ENCODE results near the gene SPINK1. TPM values are rescaled to one million over a fixed set of nuclear protein-coding genes. Genes with fewer than 3 reads are reported as not detected.

Gene SPINK1
- total and polyA plus RNA-seq, 2 experiments from 2014 or later, result 0.82 TPM; not detected in 1

DNA sequence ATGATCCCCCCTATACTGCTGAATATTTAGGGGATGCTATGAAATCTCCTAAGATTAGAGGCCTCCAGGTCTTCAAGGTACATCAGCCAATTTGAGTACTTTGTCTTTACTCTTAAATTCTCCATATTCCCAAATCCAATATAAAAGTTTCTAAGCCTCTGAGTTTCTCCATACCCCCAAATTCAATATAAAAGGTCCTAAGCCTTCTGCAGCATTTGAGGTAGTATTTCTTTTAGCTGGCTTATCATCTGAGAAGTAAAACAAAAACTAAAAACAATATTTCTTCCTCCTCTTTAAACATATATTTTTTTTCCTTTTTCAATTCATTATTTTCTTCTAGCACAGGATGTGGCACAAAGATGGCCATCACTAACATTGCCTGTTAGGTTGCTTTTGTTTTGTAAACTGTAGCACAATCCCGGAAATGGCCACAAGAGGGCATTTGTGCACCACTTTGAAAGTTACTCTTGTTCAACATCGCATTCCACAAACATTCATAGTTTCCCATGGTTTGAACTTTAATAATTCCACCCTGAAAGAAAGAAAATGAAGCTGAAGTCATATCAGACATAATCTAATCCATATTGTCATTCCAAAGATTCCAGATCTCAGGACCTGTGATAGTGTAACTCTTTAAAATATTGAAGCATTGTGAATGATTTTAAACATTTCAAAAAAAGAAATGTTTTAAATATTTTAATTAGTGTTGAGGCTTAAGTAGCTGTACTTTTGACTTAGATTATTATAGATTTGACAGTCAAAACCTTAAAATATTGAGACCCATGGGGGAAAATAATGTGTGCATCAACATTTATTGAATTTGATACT, 26.0 kb upstream of the SPINK1 start (continued):
- TF ChIP-seq EZH2 (IDR thresholded peaks at IDR 0.05; ENCODE audit: low read depth, unreplicated experiment) (no peak), ZNF331 (CRISPR knock-in tag; IDR thresholded peaks at IDR 0.05; ENCODE audit: low read depth) (no peak)

DNA sequence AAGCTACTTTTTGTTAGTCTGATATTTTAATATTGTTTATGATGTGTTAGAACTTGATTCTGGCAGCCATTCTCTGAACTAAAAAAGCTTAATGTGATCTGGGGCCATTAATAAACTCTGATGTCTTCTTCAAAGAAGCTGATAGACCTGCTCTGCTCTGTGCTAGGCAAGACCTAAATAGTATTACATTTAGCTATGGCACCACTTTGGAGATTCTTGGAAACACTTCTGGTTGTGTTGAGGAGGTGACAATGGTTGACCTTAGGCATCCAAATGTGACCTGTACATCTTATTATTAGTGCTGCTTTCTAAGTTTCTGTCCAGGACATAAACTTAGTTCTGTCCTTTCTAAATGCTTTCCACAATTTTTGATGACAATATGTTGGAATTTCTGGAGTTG, 25.3 kb upstream of the SPINK1 start:
- peaks cover 12% of the 10 kb centered on the region; the same call in 1 of the 2 replicates for H3F3A ChIP-seq (replicated peaks; ENCODE audit: low read depth)

DNA sequence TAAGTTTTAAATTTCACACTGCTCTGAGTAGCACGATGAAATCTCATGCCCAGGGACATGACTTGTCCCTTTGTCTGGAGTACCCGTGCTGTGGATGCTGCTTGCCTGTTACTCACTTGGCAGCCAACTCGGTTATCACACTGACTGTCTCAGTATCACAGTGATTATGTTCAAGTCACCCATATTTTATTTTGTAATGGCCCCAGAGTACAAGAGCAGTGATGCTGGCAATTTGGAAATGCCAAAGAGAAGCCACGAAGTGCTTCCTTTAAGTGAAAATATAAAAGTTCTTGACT, 24.3 kb upstream of the SPINK1 start:
- no peak for DNase-seq (ENCODE audit: low spot score)
- Mint-ChIP-seq H3K36me3 (ENCODE audit: low read depth) (no peaks in the 10 kb centered on the region), H3K9me3 (no peaks in the 10 kb centered on the region), H3K4me1 (peaks cover 39% of the 10 kb centered on the region), H3K27me3 (ENCODE audit: insufficient read depth, low read depth, poor library complexity) (peaks cover 2% of the 10 kb centered on the region), H3K27ac (no peak overlapping the region), H3K4me3 (no peak overlapping the region)
- no peak overlapping the region for H3K4me2 ChIP-seq
- no peaks in the 10 kb centered on the region for H4K20me1 ChIP-seq (replicated peaks; ENCODE audit: insufficient read depth)
- H3K27me3 ChIP-seq (ENCODE audit: insufficient read depth), result no peaks in the 10 kb centered on the region
- H3K9me2 ChIP-seq (ENCODE audit: insufficient read depth), result peaks cover 5% of the 10 kb centered on the region; the same call in 1 of the 2 replicates
- H3K36me3 ChIP-seq (ENCODE audit: insufficient read depth), result no peaks in the 10 kb centered on the region
- H3K4me1 ChIP-seq (ENCODE audit: insufficient read depth), result peaks cover 29% of the 10 kb centered on the region
- H3K4me3 ChIP-seq, result no peak overlapping the region
- ATAC-seq, result no peak
- H3F3A ChIP-seq (replicated peaks; ENCODE audit: low read depth), result peaks cover 3% of the 10 kb centered on the region; the same call in 1 of the 2 replicates
- H3K79me2 ChIP-seq (replicated peaks; ENCODE audit: insufficient read depth), result no peaks in the 10 kb centered on the region
- no peak overlapping the region for H3K27ac ChIP-seq (ENCODE audit: low read depth)
- no peak overlapping the region for H2AFZ ChIP-seq
- 0 out of 2 replicates have a peak, but pooled peaks have one; percentile 10 for TF ChIP-seq POLR2AphosphoS5 (IDR thresholded peaks at IDR 0.05; ENCODE audit: low read depth)
- TF ChIP-seq EZH2phosphoT487 (IDR thresholded peaks at IDR 0.05; ENCODE audit: unreplicated experiment), result no peak

More for the DNA sequence above, 25.3 kb upstream of the SPINK1 start:
- Histone ChIP-seq H3K4me2 (no peak overlapping the region), H3K27me3 (ENCODE audit: insufficient read depth) (no peaks in the 10 kb centered on the region), H3K4me1 (ENCODE audit: insufficient read depth) (peaks cover 40% of the 10 kb centered on the region), H3K9me2 (ENCODE audit: insufficient read depth) (peaks cover 5% of the 10 kb centered on the region; the same call in 1 of the 2 replicates), H4K20me1 (replicated peaks; ENCODE audit: insufficient read depth) (no peaks in the 10 kb centered on the region), H3K4me3 (no peak overlapping the region), H3K79me2 (replicated peaks; ENCODE audit: insufficient read depth) (no peaks in the 10 kb centered on the region), H3K27ac (ENCODE audit: low read depth) (no peak overlapping the region), H3K36me3 (ENCODE audit: insufficient read depth) (no peaks in the 10 kb centered on the region; the same call in 1 of the 2 replicates), H2AFZ (no peak overlapping the region)
- peaks cover 48% of the 10 kb centered on the region for H3K4me1 Mint-ChIP-seq
- peaks cover 2% of the 10 kb centered on the region for H3K27me3 Mint-ChIP-seq (ENCODE audit: insufficient read depth, low read depth, poor library complexity)
- no peak overlapping the region for H3K27ac Mint-ChIP-seq
- peak; percentile 61 for TF ChIP-seq POLR2AphosphoS5 (IDR thresholded peaks at IDR 0.05; ENCODE audit: low read depth)
- TF ChIP-seq, protein P1, sequence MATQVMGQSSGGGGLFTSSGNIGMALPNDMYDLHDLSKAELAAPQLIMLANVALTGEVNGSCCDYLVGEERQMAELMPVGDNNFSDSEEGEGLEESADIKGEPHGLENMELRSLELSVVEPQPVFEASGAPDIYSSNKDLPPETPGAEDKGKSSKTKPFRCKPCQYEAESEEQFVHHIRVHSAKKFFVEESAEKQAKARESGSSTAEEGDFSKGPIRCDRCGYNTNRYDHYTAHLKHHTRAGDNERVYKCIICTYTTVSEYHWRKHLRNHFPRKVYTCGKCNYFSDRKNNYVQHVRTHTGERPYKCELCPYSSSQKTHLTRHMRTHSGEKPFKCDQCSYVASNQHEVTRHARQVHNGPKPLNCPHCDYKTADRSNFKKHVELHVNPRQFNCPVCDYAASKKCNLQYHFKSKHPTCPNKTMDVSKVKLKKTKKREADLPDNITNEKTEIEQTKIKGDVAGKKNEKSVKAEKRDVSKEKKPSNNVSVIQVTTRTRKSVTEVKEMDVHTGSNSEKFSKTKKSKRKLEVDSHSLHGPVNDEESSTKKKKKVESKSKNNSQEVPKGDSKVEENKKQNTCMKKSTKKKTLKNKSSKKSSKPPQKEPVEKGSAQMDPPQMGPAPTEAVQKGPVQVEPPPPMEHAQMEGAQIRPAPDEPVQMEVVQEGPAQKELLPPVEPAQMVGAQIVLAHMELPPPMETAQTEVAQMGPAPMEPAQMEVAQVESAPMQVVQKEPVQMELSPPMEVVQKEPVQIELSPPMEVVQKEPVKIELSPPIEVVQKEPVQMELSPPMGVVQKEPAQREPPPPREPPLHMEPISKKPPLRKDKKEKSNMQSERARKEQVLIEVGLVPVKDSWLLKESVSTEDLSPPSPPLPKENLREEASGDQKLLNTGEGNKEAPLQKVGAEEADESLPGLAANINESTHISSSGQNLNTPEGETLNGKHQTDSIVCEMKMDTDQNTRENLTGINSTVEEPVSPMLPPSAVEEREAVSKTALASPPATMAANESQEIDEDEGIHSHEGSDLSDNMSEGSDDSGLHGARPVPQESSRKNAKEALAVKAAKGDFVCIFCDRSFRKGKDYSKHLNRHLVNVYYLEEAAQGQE (IDR thresholded peaks at IDR 0.05; ENCODE audit: unreplicated experiment), result no peak
- ATAC-seq (no peak), DNase-seq (ENCODE audit: low spot score) (no peak)
- no peaks in the 10 kb centered on the region for H3K9me3 Mint-ChIP-seq
- H3K36me3 Mint-ChIP-seq (ENCODE audit: low read depth), result peaks cover 6% of the 10 kb centered on the region; the same call in 2 of the 3 replicates
- H3K4me3 Mint-ChIP-seq, result no peak overlapping the region

Data from GM23338 (cell line).